H1 (cell line): ENCODE data around the gene ELP1.

Source experiments
- ATF3 ChIP-seq: IDR thresholded peaks from 2 replicates; pipeline ENCODE4 v1.6.1; 2011; ENCODE audit warnings: low read depth, mild to moderate bottlenecking, low read length; ENCODE audit not compliant: insufficient read depth
- CBX5 ChIP-seq: fragments of 300-800, 300-1000 bp; sonication (generic); IDR thresholded peaks from 2 replicates; pipeline ENCODE4 v1.7.1; 2016; ENCODE audit warnings: antibody characterized with exemption, low read length, low read depth
- EZH2 ChIP-seq: fragments of 200-600 bp; sonication (generic); IDR thresholded peaks from 2 replicates; pipeline ENCODE4 v1.7.1; 2012; ENCODE audit warnings: low read depth, mild to moderate bottlenecking, moderate library complexity, low read length, inconsistent platforms; ENCODE audit not compliant: severe bottlenecking
- KDM1A ChIP-seq: fragments of 200-600, 300-600 bp; sonication (generic); IDR thresholded peaks from 2 replicates; pipeline ENCODE4 v1.7.1; 2016; ENCODE audit warnings: mild to moderate bottlenecking, low read length, borderline replicate concordance
- KDM4A ChIP-seq: IDR thresholded peaks from one replicate; pipeline ENCODE4 v1.7.1; 2012; ENCODE audit warnings: low read depth, mild to moderate bottlenecking, moderate library complexity, low read length, inconsistent platforms; ENCODE audit not compliant: severe bottlenecking
- KDM5A ChIP-seq: fragments of 200-600 bp; IDR thresholded peaks from 2 replicates; pipeline ENCODE4 v1.7.1; 2012; ENCODE audit warnings: mild to moderate bottlenecking, low read length, inconsistent platforms, mixed read lengths
- POLR2A ChIP-seq, 2 experiments: IDR thresholded peaks; 1 replicate in 1 of 2; 2 replicates in 1 of 2; pipeline ENCODE4 v1.6.1; 2011; ENCODE audit warnings: low read depth in 2 of 2, low read length in 2 of 2, mild to moderate bottlenecking in 2 of 2; ENCODE audit errors: control extremely low read depth in 1 of 2
- RAD21 ChIP-seq, 2 experiments: IDR thresholded peaks in 1 of 2; conservative IDR thresholded peaks in 1 of 2; 2 replicates each; pipeline ENCODE4 v1.6.1; 2011; ENCODE audit warnings: low read depth in 2 of 2, low read length in 2 of 2, improper control_type of control experiment in 1 of 2, inconsistent platforms in 1 of 2, mild to moderate bottlenecking in 1 of 2, moderate library complexity in 1 of 2
- TAF1 ChIP-seq: IDR thresholded peaks from 2 replicates; pipeline ENCODE4 v1.6.1; 2011; ENCODE audit warnings: mild to moderate bottlenecking, low read depth, low read length
- TBP ChIP-seq: IDR thresholded peaks from 2 replicates; pipeline ENCODE4 v1.6.1; 2011; ENCODE audit warnings: low read depth, low read length, improper control_type of control experiment
- TF ChIP-seq, protein P1 (sequence below), 3 experiments: IDR thresholded peaks; 1 replicate in 2 of 3; 2 replicates in 1 of 3; pipeline versions ENCODE4 v1.5.1 to v1.6.1; 2011; ENCODE audit warnings: low read length in 3 of 3, mild to moderate bottlenecking in 3 of 3, inconsistent platforms in 2 of 3, low read depth in 1 of 3, moderate library complexity in 1 of 3; ENCODE audit not compliant: insufficient read depth in 1 of 3; ENCODE audit errors: control extremely low read depth in 1 of 3
- TF ChIP-seq, protein P2 (sequence below): IDR thresholded peaks from 2 replicates; pipeline ENCODE4 v1.6.1; 2012; ENCODE audit warnings: inconsistent platforms
- TF ChIP-seq, protein P3 (sequence below): IDR thresholded peaks from 2 replicates; pipeline ENCODE4 v1.6.1; 2011; ENCODE audit warnings: low read length, improper control_type of control experiment

DNA sequence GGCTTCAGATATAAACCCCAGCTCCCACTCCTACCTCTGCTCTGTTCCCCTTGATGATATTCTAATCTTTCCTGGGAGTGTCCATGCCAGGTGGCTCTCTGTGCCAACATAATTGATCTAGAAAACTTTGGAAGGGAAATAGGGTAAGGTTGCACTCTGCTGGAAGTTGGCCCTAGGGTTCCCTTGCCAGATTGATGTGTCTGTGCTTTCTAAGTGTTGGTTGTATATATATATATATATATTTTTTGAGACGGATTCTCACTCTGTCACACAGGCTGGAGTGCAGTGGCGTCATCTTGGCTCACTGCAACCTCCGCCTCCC, 101.8 kb downstream of the ELP1 start:
- TF ChIP-seq, protein P1, sequence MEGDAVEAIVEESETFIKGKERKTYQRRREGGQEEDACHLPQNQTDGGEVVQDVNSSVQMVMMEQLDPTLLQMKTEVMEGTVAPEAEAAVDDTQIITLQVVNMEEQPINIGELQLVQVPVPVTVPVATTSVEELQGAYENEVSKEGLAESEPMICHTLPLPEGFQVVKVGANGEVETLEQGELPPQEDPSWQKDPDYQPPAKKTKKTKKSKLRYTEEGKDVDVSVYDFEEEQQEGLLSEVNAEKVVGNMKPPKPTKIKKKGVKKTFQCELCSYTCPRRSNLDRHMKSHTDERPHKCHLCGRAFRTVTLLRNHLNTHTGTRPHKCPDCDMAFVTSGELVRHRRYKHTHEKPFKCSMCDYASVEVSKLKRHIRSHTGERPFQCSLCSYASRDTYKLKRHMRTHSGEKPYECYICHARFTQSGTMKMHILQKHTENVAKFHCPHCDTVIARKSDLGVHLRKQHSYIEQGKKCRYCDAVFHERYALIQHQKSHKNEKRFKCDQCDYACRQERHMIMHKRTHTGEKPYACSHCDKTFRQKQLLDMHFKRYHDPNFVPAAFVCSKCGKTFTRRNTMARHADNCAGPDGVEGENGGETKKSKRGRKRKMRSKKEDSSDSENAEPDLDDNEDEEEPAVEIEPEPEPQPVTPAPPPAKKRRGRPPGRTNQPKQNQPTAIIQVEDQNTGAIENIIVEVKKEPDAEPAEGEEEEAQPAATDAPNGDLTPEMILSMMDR (IDR thresholded peaks at IDR 0.05; ENCODE audit: control extremely low read depth in 1 of 3, insufficient read depth in 1 of 3, low read depth in 1 of 3, low read length in 3 of 3): no peak
- TF ChIP-seq KDM4A: no peak
- no peak for TF ChIP-seq EZH2
- TF ChIP-seq, protein P2, sequence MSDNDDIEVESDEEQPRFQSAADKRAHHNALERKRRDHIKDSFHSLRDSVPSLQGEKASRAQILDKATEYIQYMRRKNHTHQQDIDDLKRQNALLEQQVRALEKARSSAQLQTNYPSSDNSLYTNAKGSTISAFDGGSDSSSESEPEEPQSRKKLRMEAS: no peak
- no peak for TF ChIP-seq RAD21 (IDR thresholded peaks at IDR 0.05 in 1 of 2, conservative IDR thresholded peaks at IDR 0.05 in 1 of 2; ENCODE audit: low read depth in 2 of 2, low read length in 2 of 2)
- no peak for TF ChIP-seq CBX5
- TF ChIP-seq TAF1: no peak
- TF ChIP-seq, protein P3, sequence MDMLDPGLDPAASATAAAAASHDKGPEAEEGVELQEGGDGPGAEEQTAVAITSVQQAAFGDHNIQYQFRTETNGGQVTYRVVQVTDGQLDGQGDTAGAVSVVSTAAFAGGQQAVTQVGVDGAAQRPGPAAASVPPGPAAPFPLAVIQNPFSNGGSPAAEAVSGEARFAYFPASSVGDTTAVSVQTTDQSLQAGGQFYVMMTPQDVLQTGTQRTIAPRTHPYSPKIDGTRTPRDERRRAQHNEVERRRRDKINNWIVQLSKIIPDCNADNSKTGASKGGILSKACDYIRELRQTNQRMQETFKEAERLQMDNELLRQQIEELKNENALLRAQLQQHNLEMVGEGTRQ: no peak
- no peak for TF ChIP-seq POLR2A (IDR thresholded peaks at IDR 0.05; ENCODE audit: control extremely low read depth in 1 of 2, low read depth in 2 of 2, low read length in 2 of 2)
- no peak for TF ChIP-seq KDM5A
- no peak for TF ChIP-seq ATF3
- TF ChIP-seq TBP: no peak
- TF ChIP-seq KDM1A: no peak
